RWPE2 (cell line): ENCODE data around the gene HADHA.

Source experiments
- ATAC-seq: fragments of 200-7000 bp; cut with Tn5 transposase; 3 replicates; pipeline ENCODE4 v1.9.1; 2021; ENCODE audit warnings: low read depth
- DNase-seq: peaks from one replicate; pipeline ENCODE4 v3.0.0-alpha.2; 2020; ENCODE audit warnings: low spot score
- H3K27ac ChIP-seq: fragments of 450-650 bp; 2 replicates; pipeline ENCODE4 v1.5.1; 2017; ENCODE audit warnings: mild to moderate bottlenecking; ENCODE audit not compliant: poor library complexity, severe bottlenecking
- H3K27me3 ChIP-seq: fragments of 250-450 bp; sonication (Bioruptor Pico); 2 replicates; pipeline ENCODE4 v1.5.1; 2021; ENCODE audit warnings: mild to moderate bottlenecking, moderate library complexity; ENCODE audit not compliant: insufficient read depth, poor library complexity, severe bottlenecking
- H3K36me3 ChIP-seq: fragments of 250-450 bp; sonication (Bioruptor Pico); 2 replicates; pipeline ENCODE4 v1.5.1; 2020; ENCODE audit warnings: low read depth, mild to moderate bottlenecking, moderate library complexity
- H3K4me1 ChIP-seq: fragments of 250-450 bp; sonication (Bioruptor Pico); 2 replicates; pipeline ENCODE4 v1.5.1; 2021; ENCODE audit warnings: mild to moderate bottlenecking, moderate library complexity; ENCODE audit not compliant: insufficient read depth, poor library complexity, severe bottlenecking
- H3K4me3 ChIP-seq: fragments of 250-450 bp; sonication (Bioruptor Pico); 2 replicates; pipeline ENCODE4 v1.5.1; 2021; ENCODE audit warnings: mild to moderate bottlenecking, moderate library complexity; ENCODE audit not compliant: severe bottlenecking
- H3K9me3 ChIP-seq: fragments of 250-450 bp; sonication (Bioruptor Pico); 2 replicates; pipeline ENCODE4 v1.5.1; 2021; ENCODE audit warnings: mild to moderate bottlenecking, moderate library complexity; ENCODE audit not compliant: severe bottlenecking
- CTCF ChIP-seq: fragments of 450-650 bp; IDR thresholded peaks from one replicate; pipeline ENCODE4 v1.5.1; 2017; ENCODE audit warnings: mild to moderate bottlenecking, moderate library complexity; ENCODE audit not compliant: poor library complexity, severe bottlenecking

Gene HADHA

DNA sequence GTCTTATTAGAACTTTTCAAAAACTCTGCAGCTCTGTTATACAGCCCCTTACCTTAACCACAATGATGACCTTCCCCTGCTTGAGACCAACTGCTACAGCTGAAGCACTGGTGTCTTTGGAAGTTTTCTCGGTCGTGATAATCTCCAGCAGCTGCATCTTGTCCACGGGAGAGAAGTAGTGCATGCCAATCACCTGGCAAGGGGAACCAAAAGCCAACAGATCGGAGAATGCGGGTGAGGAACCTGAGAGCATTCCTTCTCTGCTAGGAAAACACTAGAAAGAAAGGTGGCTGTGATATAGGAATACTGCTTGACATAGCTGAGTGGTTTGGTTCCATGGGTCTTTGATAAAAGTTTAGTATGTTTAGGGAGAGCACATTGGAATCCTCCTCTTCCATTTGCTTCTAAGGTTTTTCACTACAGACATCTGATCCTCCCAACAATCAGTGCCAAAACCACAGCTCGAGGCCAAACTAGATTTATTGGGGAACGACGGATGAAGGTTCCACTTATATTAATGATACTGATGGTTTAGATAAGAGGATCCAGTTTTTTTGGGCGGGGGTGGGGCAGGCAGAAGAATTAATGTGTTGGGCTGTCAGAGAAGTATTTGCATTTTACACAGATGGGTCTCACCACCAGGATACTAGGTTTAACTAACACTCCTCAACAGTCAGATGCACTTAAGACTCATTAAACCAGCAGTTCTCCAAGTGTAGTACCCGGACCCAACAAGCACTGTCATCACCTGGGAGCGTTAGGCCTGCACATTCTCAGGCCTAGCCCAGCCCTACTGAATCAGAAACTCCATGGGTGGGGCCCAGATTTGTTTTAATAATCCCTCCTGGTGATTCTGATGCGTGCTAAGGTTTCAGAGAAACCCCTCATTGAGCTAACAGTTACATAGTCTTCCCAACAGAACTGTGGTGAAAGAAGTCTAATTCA lies 49.1 kb downstream of the HADHA start:
- no peak for TF ChIP-seq CTCF
- H3K27me3 ChIP-seq, result no peaks in the 10 kb centered on the region
- H3K4me3 ChIP-seq, result no peak overlapping the region
- ATAC-seq (no peak), DNase-seq (no peak)
- H3K9me3 ChIP-seq, result no peaks in the 10 kb centered on the region
- no peak overlapping the region for H3K27ac ChIP-seq
- no peaks in the 10 kb centered on the region for H3K4me1 ChIP-seq
- H3K36me3 ChIP-seq, result peaks cover 84% of the 10 kb centered on the region

DNA sequence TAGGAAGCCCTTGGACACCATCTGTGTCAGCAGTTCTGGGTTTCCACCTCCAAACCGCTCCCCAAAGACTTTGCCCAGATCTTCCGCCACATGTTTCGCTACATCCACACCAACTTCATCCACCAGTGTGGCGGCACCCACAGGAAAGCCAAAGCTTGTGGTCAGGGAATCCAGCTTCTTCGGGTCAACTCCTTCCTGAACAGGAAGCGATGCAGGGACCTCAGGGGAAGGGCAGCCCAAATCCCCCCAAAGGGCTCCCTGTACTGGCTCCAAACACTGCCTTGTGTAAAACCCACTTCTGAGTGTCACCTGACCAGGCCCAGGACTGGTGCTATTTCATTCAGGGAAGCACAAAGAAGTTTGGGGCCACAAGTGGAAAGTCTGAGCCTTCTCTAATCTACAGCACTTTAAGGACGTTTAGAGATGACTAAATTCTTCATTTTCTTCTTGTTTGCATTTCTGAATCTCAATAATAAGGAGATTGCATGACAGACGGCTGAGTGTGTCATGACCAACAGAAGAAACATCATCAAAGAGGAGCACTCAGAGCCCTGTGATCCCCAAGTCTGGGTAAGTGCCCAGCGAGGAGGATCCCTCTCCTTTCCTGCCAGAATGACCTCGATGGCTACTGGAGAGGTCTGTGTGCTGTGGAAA lies 50.7 kb downstream of the HADHA start:
- TF ChIP-seq CTCF, result no peak
- Histone ChIP-seq H3K9me3 (no peaks in the 10 kb centered on the region), H3K27ac (no peak overlapping the region), H3K4me1 (no peaks in the 10 kb centered on the region), H3K36me3 (peaks cover 68% of the 10 kb centered on the region), H3K27me3 (no peaks in the 10 kb centered on the region), H3K4me3 (no peak overlapping the region)
- ATAC-seq (no peak), DNase-seq (no peak)

DNA sequence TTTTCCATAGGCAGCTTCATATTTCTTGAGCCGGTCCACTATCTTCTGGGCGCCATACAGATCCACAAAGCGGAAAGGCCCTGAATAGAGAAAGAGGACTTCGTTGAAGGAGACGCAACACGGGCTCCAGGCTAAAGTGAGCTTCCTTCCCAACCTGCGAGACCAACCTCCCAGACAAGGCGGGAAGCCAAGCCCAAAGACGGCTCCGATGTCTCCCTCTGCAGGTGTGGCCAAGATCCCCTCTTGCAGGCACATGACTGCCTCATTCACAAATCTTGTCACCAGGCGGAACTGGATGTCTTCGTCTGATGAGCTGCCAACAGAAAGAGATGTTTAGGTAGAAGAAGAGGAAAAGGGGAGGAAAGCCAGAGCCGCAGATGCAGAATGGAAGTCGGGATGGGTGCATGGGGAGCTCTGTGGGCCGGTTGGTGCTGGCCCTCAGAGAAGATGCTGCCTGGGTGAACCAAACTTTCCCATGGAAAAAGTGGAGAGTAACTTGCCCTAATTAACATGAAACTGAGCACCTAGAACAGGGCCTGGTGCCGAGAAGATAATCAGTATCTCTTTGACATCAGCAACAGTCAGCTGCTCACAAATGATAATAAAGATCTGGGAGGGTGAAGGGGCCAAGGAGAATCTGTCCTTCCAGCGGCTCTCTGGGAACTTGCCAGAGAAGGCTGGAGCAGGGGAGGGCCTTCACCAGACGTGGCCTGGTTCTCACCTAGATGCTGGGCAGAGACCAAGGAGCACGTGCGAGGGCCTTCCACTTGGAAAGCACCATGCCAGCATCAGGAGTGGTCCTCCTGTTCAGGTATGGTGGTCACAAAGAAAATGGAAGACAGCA lies 52.9 kb downstream of the HADHA start:
- no peaks in the 10 kb centered on the region for H3K9me3 ChIP-seq
- DNase-seq (no peak), ATAC-seq (no peak)
- no peaks in the 10 kb centered on the region for H3K4me1 ChIP-seq
- H3K27ac ChIP-seq, result no peak overlapping the region
- no peak for TF ChIP-seq CTCF
- H3K36me3 ChIP-seq, result peaks cover 49% of the 10 kb centered on the region
- H3K4me3 ChIP-seq, result no peak overlapping the region
- H3K27me3 ChIP-seq, result no peaks in the 10 kb centered on the region

DNA sequence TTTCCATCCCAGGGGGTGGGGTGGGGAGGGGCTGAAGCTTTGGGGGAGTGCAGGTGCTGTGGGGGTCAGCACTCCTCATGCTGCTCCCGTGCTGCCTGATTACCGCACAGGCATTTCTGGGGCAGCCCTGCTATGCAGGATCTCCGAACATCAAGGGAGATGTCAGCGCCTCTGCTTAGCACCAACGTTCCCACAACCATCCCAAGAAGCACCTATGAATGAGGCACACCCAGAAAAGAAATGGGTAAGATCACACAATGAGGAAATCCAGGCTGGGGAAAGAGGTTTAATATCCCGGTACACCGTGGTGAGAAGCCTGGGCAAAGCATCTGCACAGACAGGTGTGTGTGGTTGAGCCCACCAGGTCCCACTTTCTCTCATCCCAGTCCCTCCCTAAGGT lies 54.1 kb downstream of the HADHA start:
- no peak for DNase-seq
- Histone ChIP-seq H3K9me3 (no peaks in the 10 kb centered on the region), H3K4me1 (no peaks in the 10 kb centered on the region), H3K4me3 (no peak overlapping the region), H3K36me3 (peaks cover 38% of the 10 kb centered on the region), H3K27ac (no peak overlapping the region), H3K27me3 (no peaks in the 10 kb centered on the region)
- TF ChIP-seq CTCF, result no peak
- ATAC-seq, result no peak
